GM18868 (cell line): ENCODE results near the gene KERA.

ENCODE experiments used
- ATAC-seq: cut with Tn5 transposase; IDR thresholded peaks from one replicate; pipeline ENCODE4 v1.9.1; 2021; ENCODE audit warnings: mild to moderate bottlenecking, moderate library complexity; ENCODE audit not compliant: unreplicated experiment

Gene KERA

DNA sequence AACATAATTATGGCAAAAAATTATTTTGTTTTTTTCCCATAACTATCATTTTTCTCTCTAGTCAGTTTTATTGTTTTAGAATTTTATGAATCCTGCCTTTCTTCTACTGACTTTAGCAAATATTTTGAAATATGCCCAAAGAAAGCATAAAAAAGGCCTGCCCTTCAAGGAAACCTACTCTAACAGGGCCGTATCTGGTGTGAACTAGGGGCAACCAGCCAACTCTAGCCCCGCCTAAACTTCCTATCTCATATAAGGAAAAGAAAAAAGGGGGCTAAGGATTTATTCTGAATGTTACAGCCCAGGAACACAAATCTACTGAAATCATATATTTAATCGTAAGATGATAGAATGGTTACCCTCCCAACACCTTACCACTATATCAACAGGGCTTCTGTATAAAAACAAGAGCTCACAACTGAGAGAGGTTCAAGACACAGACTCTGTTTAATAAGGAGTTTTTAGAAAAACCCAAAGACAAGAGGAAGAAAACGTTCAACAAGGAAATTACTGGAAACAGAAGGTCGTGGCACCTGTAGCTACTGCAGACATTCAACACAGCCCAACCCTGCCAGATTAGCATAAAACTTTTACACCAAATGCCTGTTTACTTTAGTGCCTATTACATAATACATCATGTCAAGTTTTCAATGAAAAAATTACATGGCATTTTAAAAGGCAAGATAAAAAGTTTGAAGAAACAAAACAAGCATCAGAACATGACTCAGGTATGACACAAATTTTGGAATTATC, 40.1 kb downstream of the KERA start:
- no peak for ATAC-seq

GRCh38 chr12:91017043-91017442, 40.8 kb downstream of the KERA start:
- ATAC-seq = no peak

GRCh38 chr12:91009319-91009950, 48.4 kb downstream of the KERA start:
- peak; percentile 92 for ATAC-seq

DNA sequence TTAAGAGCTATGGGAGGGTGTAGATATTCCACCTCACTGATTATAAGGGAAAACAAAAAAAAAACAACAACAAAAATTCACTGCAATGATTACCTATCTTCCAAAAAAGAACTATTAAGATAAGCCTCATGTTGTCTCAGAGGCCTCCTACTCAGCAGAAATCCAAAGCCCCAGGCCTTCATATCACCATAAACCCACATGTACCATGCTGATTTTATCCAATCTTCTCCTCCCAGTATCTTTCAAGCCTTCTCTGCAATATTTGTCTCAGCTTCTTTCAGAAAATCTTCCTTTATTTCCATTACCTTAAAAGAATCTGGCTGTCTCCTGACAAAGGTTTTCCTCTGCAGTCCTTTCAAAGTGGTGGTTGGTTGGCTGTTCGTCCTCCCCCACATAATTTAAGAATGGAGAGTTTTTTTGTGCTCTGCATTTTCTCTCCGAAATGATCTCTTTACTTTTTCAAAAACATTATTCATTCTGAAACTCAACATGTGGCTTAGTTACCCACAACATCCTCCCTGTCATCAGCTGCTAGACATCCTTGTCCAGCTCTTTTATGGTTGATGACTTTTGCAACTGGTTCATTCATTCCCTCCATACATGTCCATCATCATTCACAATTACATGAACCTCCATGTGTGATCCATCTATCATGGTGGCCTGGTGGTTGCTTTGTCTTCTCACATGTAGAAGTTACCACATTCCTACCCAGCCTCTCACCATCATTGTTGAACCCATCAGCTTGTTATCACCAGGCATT, 50.1 kb downstream of the KERA start:
- ATAC-seq = peak; percentile 67

DNA sequence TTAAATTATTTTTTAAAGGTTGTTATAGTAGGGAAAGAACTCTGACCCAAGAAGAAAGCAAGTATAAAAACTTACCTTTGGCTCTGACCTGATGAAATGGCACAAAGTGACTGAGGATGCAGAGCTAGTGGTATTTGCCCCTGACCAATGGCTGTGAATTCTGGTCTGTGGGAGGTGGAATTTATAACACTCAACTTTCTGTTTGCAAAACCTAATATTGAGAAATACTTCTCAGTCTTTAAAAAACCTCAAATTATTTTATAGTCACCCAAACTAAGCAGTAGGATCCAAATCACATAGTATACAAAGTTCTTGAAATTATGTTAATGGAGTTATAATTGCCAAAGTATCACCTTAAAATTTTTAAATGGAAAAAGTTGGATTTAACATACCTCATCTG, 53.0 kb downstream of the KERA start, which contains the start of gene EPYC:
Gene EPYC, minus strand, starts transcription at position 101 of the 400 bp plus-strand sequence. CDS start 2,407 bp downstream, outside the sequence.
- no peak for ATAC-seq

GRCh38 chr12:91003737-91004136, 54.1 kb downstream of the KERA start:
- ATAC-seq = no peak

DNA sequence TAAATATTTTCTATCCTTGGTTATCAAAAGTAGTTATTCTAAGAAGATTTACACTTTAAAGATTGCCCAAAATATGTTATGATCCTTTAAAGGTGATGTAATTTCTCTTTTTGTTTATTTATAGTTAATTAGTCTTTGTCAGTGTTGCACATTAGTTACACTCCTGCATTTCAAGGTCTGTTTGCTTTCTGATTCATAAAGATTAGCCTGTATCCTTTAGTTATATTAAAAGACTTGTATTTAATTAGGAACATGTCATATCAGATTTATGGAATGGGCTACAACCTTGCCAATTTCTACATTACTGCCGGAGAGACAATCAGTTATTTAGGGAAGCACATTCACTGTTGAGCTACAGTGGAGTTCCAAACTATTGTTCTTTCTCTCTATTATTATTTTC, 56.5 kb downstream of the KERA start:
- no peak for ATAC-seq
